ENCODE data around the gene TMEM53.

The TMEM53 gene

GRCh38 chr1:44611419-44611818 is 62.9 kb downstream of the TMEM53 start:
- ChIA-PET CTCF (interaction anchor here (0.7 to 6.4 kb wide), 6 partner anchors 16 to 359 kb away, joined by 3 to 85 read pairs (median 4); partner anchors contain the start of genes ARMH1 and TMEM53), POLR2A (interaction anchor here (4.8 kb wide), 1 partner anchor 20 kb away, joined by 18 read pairs; no protein-coding TSS in a partner anchor)
- no peak overlapping the region for H3K4me3 ChIP-seq (ENCODE audit: low read depth, low read length)
- H3K36me3 ChIP-seq (ENCODE audit: control insufficient read depth in 2 of 2, insufficient read depth in 1 of 2, low read length in 2 of 2): no peaks in the 10 kb centered on the region
- no peak for TF ChIP-seq ZNF654 (tag by site-specific recombination; IDR thresholded peaks at IDR 0.05; ENCODE audit: low read depth)
- TF ChIP-seq ZFHX2 (tag by site-specific recombination; conservative IDR thresholded peaks at IDR 0.05): peak; percentile 81
- TF ChIP-seq ZNF837 (tag by site-specific recombination; IDR thresholded peaks at IDR 0.05): no peak
- TF ChIP-seq EGR2 (tag by site-specific recombination; IDR thresholded peaks at IDR 0.05; ENCODE audit: low read depth): peak; percentile 71
- H3K9me3 ChIP-seq (ENCODE audit: control insufficient read depth, insufficient read depth, low read depth, low read length): no peaks in the 10 kb centered on the region
- H3K27ac ChIP-seq (ENCODE audit: extremely low read depth, low read depth, low read length): no peak overlapping the region
- H3K4me1 ChIP-seq (ENCODE audit: control insufficient read depth, insufficient read depth, low read length): no peaks in the 10 kb centered on the region

DNA sequence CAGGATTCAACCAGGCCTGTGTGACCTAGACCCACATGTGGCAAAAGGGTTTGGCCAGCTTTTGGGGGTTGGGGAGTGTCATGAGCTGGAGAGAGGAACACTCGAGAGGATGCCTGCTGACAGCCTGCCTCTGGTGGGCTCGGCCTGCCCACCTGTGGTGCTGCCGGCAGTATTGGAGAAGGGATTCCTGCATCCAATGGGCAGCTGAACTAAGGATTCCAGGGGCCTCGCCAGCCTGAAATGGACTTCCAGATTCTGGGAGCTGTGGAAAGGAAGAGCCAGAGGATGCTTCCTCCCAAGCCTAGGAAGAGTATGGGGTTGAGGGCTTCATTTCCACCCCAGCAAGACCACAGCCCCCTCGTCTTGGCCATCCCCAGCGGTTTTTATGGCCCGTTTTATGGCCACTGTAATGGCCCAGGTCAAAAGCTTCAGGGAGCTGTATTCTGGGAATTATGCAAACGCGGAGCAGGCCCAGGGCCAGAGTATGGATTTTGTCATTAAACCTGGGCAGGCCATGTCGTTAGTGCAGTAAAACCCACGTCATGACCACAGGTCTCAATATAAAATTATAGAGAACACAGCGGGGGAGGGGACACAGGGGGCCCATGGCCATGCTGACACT is 63.6 kb downstream of the TMEM53 start:
- POLR2A ChIA-PET: interaction anchor here (1.3 to 4.8 kb wide), 2 partner anchors 21 to 25 kb away, joined by 3 to 18 read pairs; no protein-coding TSS in a partner anchor
- Histone ChIP-seq H3K9me3 (ENCODE audit: control insufficient read depth, insufficient read depth, low read depth, low read length) (no peaks in the 10 kb centered on the region), H3K4me1 (ENCODE audit: control insufficient read depth, insufficient read depth, low read length) (no peaks in the 10 kb centered on the region), H3K36me3 (ENCODE audit: control insufficient read depth in 2 of 2, insufficient read depth in 1 of 2, low read length in 2 of 2) (no peaks in the 10 kb centered on the region), H3K4me3 (ENCODE audit: low read depth, low read length) (no peak overlapping the region), H3K27ac (ENCODE audit: extremely low read depth, low read depth, low read length) (no peak overlapping the region)
- CTCF ChIA-PET: interaction anchor here (0.7 to 6.4 kb wide), 7 partner anchors 12 to 360 kb away, joined by 3 to 85 read pairs (median 6); no protein-coding TSS in a partner anchor
- TF ChIP-seq ZNF174 (tag by site-specific recombination; IDR thresholded peaks at IDR 0.05) (no peak), TRIM28 (IDR thresholded peaks at IDR 0.05; ENCODE audit: borderline replicate concordance, low read length) (0 out of 2 replicates have a peak, but pooled peaks have one; percentile 5), ZNF521 (tag by site-specific recombination; IDR thresholded peaks at IDR 0.05) (no peak), ZNF664 (tag by site-specific recombination; IDR thresholded peaks at IDR 0.05) (no peak), SCRT2 (tag by site-specific recombination; IDR thresholded peaks at IDR 0.05) (peak; percentile 60), REPIN1 (tag by site-specific recombination; IDR thresholded peaks at IDR 0.05; ENCODE audit: low read depth) (no peak), ZNF274 (IDR thresholded peaks at IDR 0.05; ENCODE audit: low read length) (no peak), ZNF274 (tag by site-specific recombination; IDR thresholded peaks at IDR 0.05; ENCODE audit: borderline replicate concordance) (no peak), ZNF416 (tag by site-specific recombination; IDR thresholded peaks at IDR 0.05) (no peak), ZNF146 (tag by site-specific recombination; IDR thresholded peaks at IDR 0.05) (no peak), MZF1 (tag by site-specific recombination; IDR thresholded peaks at IDR 0.05; ENCODE audit: borderline replicate concordance) (0 out of 2 replicates have a peak, but pooled peaks have one; percentile 32), ZNF48 (tag by site-specific recombination; IDR thresholded peaks at IDR 0.05) (no peak), ZNF132 (tag by site-specific recombination; IDR thresholded peaks at IDR 0.05; ENCODE audit: borderline replicate concordance) (no peak), ZNF423 (tag by site-specific recombination; IDR thresholded peaks at IDR 0.05) (no peak; the same call in 1 of the 2 replicates), ZNF670 (tag by site-specific recombination; IDR thresholded peaks at IDR 0.05; ENCODE audit: low read depth) (no peak), ZNF792 (tag by site-specific recombination; IDR thresholded peaks at IDR 0.05) (no peak), ZNF704 (tag by site-specific recombination; IDR thresholded peaks at IDR 0.05) (no peak), ZNF184 (tag by site-specific recombination; IDR thresholded peaks at IDR 0.05) (no peak), ZNF433 (tag by site-specific recombination; IDR thresholded peaks at IDR 0.05; ENCODE audit: low read depth) (no peak), ZNF514 (tag by site-specific recombination; IDR thresholded peaks at IDR 0.05) (no peak), ZNF121 (tag by site-specific recombination; IDR thresholded peaks at IDR 0.05) (no peak), ZNF24 (tag by site-specific recombination; IDR thresholded peaks at IDR 0.05) (no peak), ZBTB20 (tag by site-specific recombination; IDR thresholded peaks at IDR 0.05) (peak; percentile 97), ZNF404 (tag by site-specific recombination; IDR thresholded peaks at IDR 0.05) (no peak), ZIC2 (tag by site-specific recombination; IDR thresholded peaks at IDR 0.05) (peak; percentile 91), ZNF76 (tag by site-specific recombination; IDR thresholded peaks at IDR 0.05; ENCODE audit: borderline replicate concordance, low read depth) (peak; percentile 23; the same call in 1 of the 2 replicates), ZNF555 (tag by site-specific recombination; conservative IDR thresholded peaks at IDR 0.05) (no peak), ZSCAN30 (tag by site-specific recombination; IDR thresholded peaks at IDR 0.05) (no peak), SP3 (tag by site-specific recombination; IDR thresholded peaks at IDR 0.05) (no peak), IKZF3 (tag by site-specific recombination; IDR thresholded peaks at IDR 0.05) (peak; percentile 26; the same call in 1 of the 2 replicates), ZNF341 (tag by site-specific recombination; IDR thresholded peaks at IDR 0.05; ENCODE audit: low read depth) (peak; percentile 62; the same call in 1 of the 2 replicates)
- TF ChIP-seq, protein P1, sequence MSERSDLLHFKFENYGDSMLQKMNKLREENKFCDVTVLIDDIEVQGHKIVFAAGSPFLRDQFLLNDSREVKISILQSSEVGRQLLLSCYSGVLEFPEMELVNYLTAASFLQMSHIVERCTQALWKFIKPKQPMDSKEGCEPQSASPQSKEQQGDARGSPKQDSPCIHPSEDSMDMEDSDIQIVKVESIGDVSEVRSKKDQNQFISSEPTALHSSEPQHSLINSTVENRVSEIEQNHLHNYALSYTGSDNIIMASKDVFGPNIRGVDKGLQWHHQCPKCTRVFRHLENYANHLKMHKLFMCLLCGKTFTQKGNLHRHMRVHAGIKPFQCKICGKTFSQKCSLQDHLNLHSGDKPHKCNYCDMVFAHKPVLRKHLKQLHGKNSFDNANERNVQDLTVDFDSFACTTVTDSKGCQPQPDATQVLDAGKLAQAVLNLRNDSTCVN (tag by site-specific recombination; optimal IDR thresholded peaks at IDR 0.05): no peak

Data from HEK293 (cell line).